ENCODE results near the gene PCNX2. TPM values are rescaled to one million over a fixed set of nuclear protein-coding genes. Genes with fewer than 3 reads are reported as not detected.

PCNX2 gene
- total and polyA plus RNA-seq, 3 donors from 2014 or later = 8.4 to 28.9 (median 27.6) TPM

GRCh38 chr1:232949636-232950196 lies 345.8 kb downstream of the PCNX2 start:
- Histone ChIP-seq H3K4me3 (peak overlapping the region; percentile 85 to 86), H3K9me3 (no peaks in the 10 kb centered on the region), H3K4me1 (no peaks in the 10 kb centered on the region), H3K27ac (peak overlapping the region; percentile 40 to 79), H3K27me3 (no peaks in the 10 kb centered on the region), H3K36me3 (ENCODE audit: low read depth, missing control alignments) (no peaks in the 10 kb centered on the region)
- TF ChIP-seq POLR2A (IDR thresholded peaks at IDR 0.05) = no peak
- TF ChIP-seq CTCF (IDR thresholded peaks at IDR 0.05) = no peak
- intact Hi-C loops (cut with DNase I; ENCODE audit: low total_unique reads) = no loop called here
- WGBS, 2 donors = 56 to 67% methylated on average over 5 of the region's 5 CpGs
- no peak for DNase-seq

- 80 to 82% methylated on average over 5 of the region's 5 CpGs for WGBS, 2 donors
- no peaks in the 10 kb centered on the region for H3K4me1 ChIP-seq
- no peaks in the 10 kb centered on the region for H3K9me3 ChIP-seq
- no peak for DNase-seq
- no peak overlapping the region for H3K27ac ChIP-seq
- TF ChIP-seq POLR2A (IDR thresholded peaks at IDR 0.05) (no peak), CTCF (IDR thresholded peaks at IDR 0.05) (no peak)
- intact Hi-C loops (cut with DNase I; ENCODE audit: low total_unique reads) = no loop called here
- H3K27me3 ChIP-seq = no peaks in the 10 kb centered on the region
- no peak overlapping the region for H3K4me3 ChIP-seq
- H3K36me3 ChIP-seq (ENCODE audit: low read depth, missing control alignments) = no peaks in the 10 kb centered on the region
These were observed 351.2 kb downstream of the PCNX2 start for GRCh38 chr1:232944347-232944746.

GRCh38 chr1:232943679-232944252 lies 351.8 kb downstream of the PCNX2 start:
- intact Hi-C loops (cut with DNase I; ENCODE audit: low total_unique reads) = no loop called here

GRCh38 chr1:232942413-232943294 lies 352.9 kb downstream of the PCNX2 start:
- DNase-seq = no peak
- WGBS, 2 donors = 59 to 61% methylated on average over 8 of the region's 8 CpGs
- intact Hi-C loops (cut with DNase I; ENCODE audit: low total_unique reads) = no loop called here

More at GRCh38 chr1:232943679-232944252, 351.8 kb downstream of the PCNX2 start:
- Histone ChIP-seq H3K4me3 (no peak overlapping the region), H3K27me3 (no peaks in the 10 kb centered on the region), H3K36me3 (ENCODE audit: low read depth, missing control alignments) (no peaks in the 10 kb centered on the region), H3K9me3 (no peaks in the 10 kb centered on the region), H3K4me1 (no peaks in the 10 kb centered on the region), H3K27ac (no peak overlapping the region)
- no peak for TF ChIP-seq CTCF (IDR thresholded peaks at IDR 0.05)
- TF ChIP-seq POLR2A (IDR thresholded peaks at IDR 0.05) = no peak
- DNase-seq = no peak
- WGBS, 2 donors = 61 to 62% methylated on average over 9 of the region's 9 CpGs

More at GRCh38 chr1:232942413-232943294, 352.9 kb downstream of the PCNX2 start:
- no peaks in the 10 kb centered on the region for H3K4me1 ChIP-seq
- no peaks in the 10 kb centered on the region for H3K9me3 ChIP-seq
- H3K36me3 ChIP-seq (ENCODE audit: low read depth, missing control alignments) = no peaks in the 10 kb centered on the region
- H3K27me3 ChIP-seq = no peaks in the 10 kb centered on the region
- no peak overlapping the region for H3K27ac ChIP-seq
- no peak for TF ChIP-seq CTCF (IDR thresholded peaks at IDR 0.05)
- no peak overlapping the region for H3K4me3 ChIP-seq

Data from testis (tissue), 3 donors.